SK-N-SH (cell line): ENCODE results near the gene SPATA16. TPM values are rescaled to one million over a fixed set of nuclear protein-coding genes. Genes with fewer than 3 reads are reported as not detected.

Experiments
- CTCF ChIA-PET: fragments of 300-600, 350-600 bp; formaldehyde crosslinking; extraction: SDS; loops from one replicate; lab custom pipeline; 2021; lab: Yijun Ruan, JAX
- POLR2A ChIA-PET: fragments of 350-600 bp; sonication (Branson Sonifier 250); formaldehyde crosslinking; extraction: SDS; loops from one replicate; lab custom pipeline; 2020; ENCODE audit warnings: antibody characterized with exemption, inconsistent platforms; lab: Yijun Ruan, JAX
- DNase-seq: peaks from one replicate; pipeline ENCODE4 v3.0.0; 2012
- H2AFZ ChIP-seq: fragments of 200-600 bp; sonication (generic); 2 replicates; pipeline ENCODE4 v1.8.1; 2016; ENCODE audit warnings: antibody characterized with exemption, mild to moderate bottlenecking, low read depth
- H3F3A ChIP-seq: fragments of 200-600 bp; sonication (generic); replicated peaks from 2 replicates; pipeline ENCODE3; 2016; ENCODE audit warnings: antibody characterized with exemption, mild to moderate bottlenecking; ENCODE audit not compliant: insufficient read depth
- H3K27ac ChIP-seq, 2 experiments: fragments of 200-500 bp in 1 of 2; fragments of 200-600 bp in 1 of 2; sonication (Bioruptor generic) in 1 of 2; sonication (generic), shearing (Covaris generic) in 1 of 2; 2 replicates each; pipeline versions ENCODE4 v1.5.1 to v1.6.1; 2014 to 2016; ENCODE audit warnings: low read depth in 2 of 2, inconsistent platforms in 1 of 2, low read length in 1 of 2, mild to moderate bottlenecking in 1 of 2, mixed read lengths in 1 of 2
- H3K27me3 ChIP-seq: fragments of 200-600 bp; sonication (generic), shearing (Covaris generic); 2 replicates; pipeline ENCODE4 v1.6.1; 2016; ENCODE audit warnings: mixed run types; ENCODE audit not compliant: insufficient read depth
- H3K36me3 ChIP-seq, 2 experiments: fragments of 200-500 bp in 1 of 2; fragments of 200-600 bp in 1 of 2; sonication (Bioruptor generic) in 1 of 2; sonication (generic) in 1 of 2; replicated peaks in 1 of 2; 2 replicates each; pipeline versions ENCODE3 to v1.5.1; 2014 to 2016; ENCODE audit warnings: low read length in 1 of 2, mild to moderate bottlenecking in 1 of 2; ENCODE audit not compliant: insufficient read depth in 2 of 2, control insufficient read depth in 1 of 2
- H3K4me1 ChIP-seq, 2 experiments: fragments of 200-500 bp in 1 of 2; fragments of 200-600 bp in 1 of 2; sonication (Bioruptor generic) in 1 of 2; sonication (generic), shearing (Covaris generic) in 1 of 2; 2 replicates each; pipeline versions ENCODE4 v1.5.1 to v1.6.1; 2014 to 2016; ENCODE audit warnings: low read depth in 1 of 2, low read length in 1 of 2, mixed run types in 1 of 2; ENCODE audit not compliant: insufficient read depth in 2 of 2, control insufficient read depth in 1 of 2
- H3K4me2 ChIP-seq: fragments of 200-600 bp; sonication (generic), shearing (Covaris generic); 2 replicates; pipeline ENCODE4 v1.6.1; 2017; ENCODE audit warnings: mixed run types
- H3K4me3 ChIP-seq, 2 experiments: fragments of 200-500 bp in 1 of 2; fragments of 200-600 bp in 1 of 2; sonication (Bioruptor generic) in 1 of 2; sonication (generic), shearing (Covaris generic) in 1 of 2; 2 replicates each; pipeline versions ENCODE4 v1.5.1 to v1.8.1; 2014 to 2016; ENCODE audit warnings: low read depth in 2 of 2, inconsistent platforms in 1 of 2, low read length in 1 of 2, mild to moderate bottlenecking in 1 of 2, mixed read lengths in 1 of 2, moderate library complexity in 1 of 2
- H3K79me2 ChIP-seq: fragments of 200-600 bp; sonication (generic); 2 replicates; pipeline ENCODE4 v1.8.1; 2017; ENCODE audit warnings: mild to moderate bottlenecking; ENCODE audit not compliant: insufficient read depth
- H3K9ac ChIP-seq: fragments of 200-600 bp; sonication (generic); 2 replicates; pipeline ENCODE4 v1.6.1; 2017; ENCODE audit warnings: mixed run types
- H3K9me2 ChIP-seq: fragments of 200-600 bp; sonication (generic); 2 replicates; pipeline ENCODE4 v1.6.1; 2017; ENCODE audit warnings: mixed run types
- H3K9me3 ChIP-seq: fragments of 200-600 bp; sonication (generic); 2 replicates; pipeline ENCODE4 v1.6.1; 2017; ENCODE audit warnings: mixed run types, mild to moderate bottlenecking, moderate library complexity
- H4K20me1 ChIP-seq: fragments of 200-600 bp; sonication (generic); 2 replicates; pipeline ENCODE4 v1.6.1; 2017; ENCODE audit warnings: mild to moderate bottlenecking, mixed run types; ENCODE audit not compliant: insufficient read depth
- CHD2 ChIP-seq: fragments of 150-350 bp; IDR thresholded peaks from 2 replicates; pipeline ENCODE4 v1.6.1; 2018; ENCODE audit warnings: low read length; ENCODE audit not compliant: partially characterized antibody
- ELF1 ChIP-seq: IDR thresholded peaks from 2 replicates; pipeline ENCODE4 v1.4.0; 2012
- EP300 ChIP-seq, 2 experiments: IDR thresholded peaks; 2 replicates each; pipeline versions ENCODE4 v1.4.0 to v1.6.1; 2012; ENCODE audit warnings: borderline replicate concordance in 1 of 2, low read depth in 1 of 2, low read length in 1 of 2
- FOXJ3 ChIP-seq: sonication (generic); formaldehyde crosslinking; IDR thresholded peaks from 2 replicates; pipeline ENCODE4 v1.5.1; 2020; ENCODE audit warnings: mild to moderate bottlenecking, missing genetic modification reagents
- GATA2 ChIP-seq: sonication (generic); formaldehyde crosslinking; IDR thresholded peaks from 2 replicates; pipeline ENCODE4 v1.5.0; 2020; ENCODE audit warnings: mild to moderate bottlenecking, missing genetic modification reagents
- IRF3 ChIP-seq: fragments of 150-350 bp; IDR thresholded peaks from 2 replicates; pipeline ENCODE4 v1.6.1; 2016; ENCODE audit warnings: mild to moderate bottlenecking, low read depth, low read length
- JUND ChIP-seq: IDR thresholded peaks from 2 replicates; pipeline ENCODE4 v1.4.0; 2012
- MAX ChIP-seq: IDR thresholded peaks from 2 replicates; pipeline ENCODE4 v1.4.0; 2012; ENCODE audit warnings: low read depth
- NRF1 ChIP-seq: IDR thresholded peaks from 2 replicates; pipeline ENCODE4 v1.6.1; 2012; ENCODE audit warnings: low read depth, mild to moderate bottlenecking, low read length
- RAD21 ChIP-seq: IDR thresholded peaks from 2 replicates; pipeline ENCODE4 v1.6.1; 2012; ENCODE audit warnings: mild to moderate bottlenecking, low read length
- RCOR1 ChIP-seq: fragments of 150-350 bp; IDR thresholded peaks from 2 replicates; pipeline ENCODE4 v1.6.1; 2017; ENCODE audit warnings: antibody characterized with exemption, low read length
- RXRA ChIP-seq: IDR thresholded peaks from 2 replicates; pipeline ENCODE4 v1.4.0; 2012; ENCODE audit warnings: low read depth, mild to moderate bottlenecking, borderline replicate concordance
- SMC3 ChIP-seq: IDR thresholded peaks from 2 replicates; pipeline ENCODE4 v1.6.1; 2012; ENCODE audit warnings: low read depth, low read length, improper control_type of control experiment
- TCF12 ChIP-seq: IDR thresholded peaks from 2 replicates; pipeline ENCODE4 v1.4.0; 2012
- TEAD4 ChIP-seq: IDR thresholded peaks from 2 replicates; pipeline ENCODE4 v1.4.0; 2012; ENCODE audit warnings: mild to moderate bottlenecking, borderline replicate concordance; ENCODE audit not compliant: insufficient read depth
- YY1 ChIP-seq: IDR thresholded peaks from 2 replicates; pipeline ENCODE4 v1.4.0; 2012; ENCODE audit warnings: low read depth, mild to moderate bottlenecking
- ZBTB33 ChIP-seq: IDR thresholded peaks from 2 replicates; pipeline ENCODE4 v1.4.0; 2012; ENCODE audit warnings: low read depth, borderline replicate concordance
- WGBS: methylation state at CpG from one replicate; pipeline ENCODE4 v1.1.6; 2017; ENCODE audit warnings: low lambda C conversion rate; 5-methylcytosine and 5-hydroxymethylcytosine counted together
- polyA plus RNA-seq, 3 experiments: library from polyadenylated mRNA; depleted of rRNA; stranded (reverse); fragments of >200 nt; gene quantifications; 2 replicates each; pipeline ENCODE4 v1.2.3, GENCODE V29; 2012
- TF ChIP-seq, protein P1 (sequence below): IDR thresholded peaks from 2 replicates; pipeline ENCODE4; 2012
- TF ChIP-seq, protein P2 (sequence below): IDR thresholded peaks from 2 replicates; pipeline ENCODE4 v1.4.0; 2012; ENCODE audit warnings: low read depth, borderline replicate concordance
- TF ChIP-seq, protein P3 (sequence below): fragments of 150-350 bp; IDR thresholded peaks from 2 replicates; pipeline ENCODE4 v1.6.1; 2017; ENCODE audit warnings: antibody characterized with exemption, low read length, low read depth, borderline replicate concordance

SPATA16 gene
- polyA plus RNA-seq, 1 of the 3 experiments (the other 2 are of a cell fraction), result not detected

DNA sequence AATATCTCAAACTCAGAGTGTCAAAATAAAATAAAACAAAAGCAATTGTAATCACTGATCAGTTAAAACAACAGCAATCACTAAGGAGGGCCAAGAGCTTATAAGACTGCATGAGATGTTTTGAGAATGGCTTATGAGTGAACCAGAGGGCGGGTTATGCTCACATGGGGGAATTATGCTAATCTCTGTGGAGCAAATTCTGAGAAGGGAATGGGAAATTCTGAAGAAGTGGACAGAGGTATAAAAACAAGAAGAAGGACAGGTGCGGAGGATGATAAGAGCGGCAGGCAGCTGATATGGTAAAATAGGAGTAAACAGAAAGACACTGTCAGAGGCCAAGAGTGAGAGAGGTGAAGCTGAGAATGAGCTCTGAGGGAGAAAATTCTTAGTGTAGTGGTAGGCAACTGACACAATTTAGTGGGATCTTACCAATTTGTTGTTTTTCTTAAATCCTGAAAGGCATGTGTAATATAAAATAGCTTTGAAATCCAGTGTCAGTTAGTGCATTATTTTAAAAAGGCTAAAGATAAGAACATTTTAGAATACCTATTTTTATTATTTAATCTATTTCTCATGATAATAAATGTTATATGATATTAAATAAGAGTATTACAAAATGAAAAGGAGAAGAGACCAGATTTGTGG lies 133.8 kb downstream of the SPATA16 start:
- no peak overlapping the region for H2AFZ ChIP-seq
- no peak for DNase-seq
- TF ChIP-seq CHD2 (no peak), IRF3 (no peak), NRF1 (no peak), TEAD4 (no peak), TCF12 (no peak)
- TF ChIP-seq, protein P1, sequence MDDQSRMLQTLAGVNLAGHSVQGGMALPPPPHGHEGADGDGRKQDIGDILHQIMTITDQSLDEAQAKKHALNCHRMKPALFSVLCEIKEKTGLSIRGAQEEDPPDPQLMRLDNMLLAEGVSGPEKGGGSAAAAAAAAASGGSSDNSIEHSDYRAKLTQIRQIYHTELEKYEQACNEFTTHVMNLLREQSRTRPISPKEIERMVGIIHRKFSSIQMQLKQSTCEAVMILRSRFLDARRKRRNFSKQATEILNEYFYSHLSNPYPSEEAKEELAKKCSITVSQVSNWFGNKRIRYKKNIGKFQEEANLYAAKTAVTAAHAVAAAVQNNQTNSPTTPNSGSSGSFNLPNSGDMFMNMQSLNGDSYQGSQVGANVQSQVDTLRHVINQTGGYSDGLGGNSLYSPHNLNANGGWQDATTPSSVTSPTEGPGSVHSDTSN, result no peak
- TF ChIP-seq, all 33 proteins: peak for 0
- Histone ChIP-seq H3K9ac (no peak overlapping the region), H3K79me2 (no peaks in the 10 kb centered on the region), H3K27me3 (no peaks in the 10 kb centered on the region), H3K4me1 (no peaks in the 10 kb centered on the region; a peak in 1 of 4 replicates), H3K27ac (no peak overlapping the region), H4K20me1 (no peaks in the 10 kb centered on the region), H3K4me3 (no peak overlapping the region), H3K36me3 (no peaks in the 10 kb centered on the region), H3K9me2 (no peaks in the 10 kb centered on the region), H3K9me3 (no peaks in the 10 kb centered on the region), H3F3A (no peaks in the 10 kb centered on the region), H3K4me2 (no peak overlapping the region)
- WGBS, result 65% methylated on average over 3 of the region's 3 CpGs
- CTCF ChIA-PET, result interaction anchor here (0.8 to 1.6 kb wide), 2 partner anchors 22 to 79 kb away, joined by 3 read pairs; no protein-coding TSS in a partner anchor
- POLR2A ChIA-PET, result no interaction called here

DNA sequence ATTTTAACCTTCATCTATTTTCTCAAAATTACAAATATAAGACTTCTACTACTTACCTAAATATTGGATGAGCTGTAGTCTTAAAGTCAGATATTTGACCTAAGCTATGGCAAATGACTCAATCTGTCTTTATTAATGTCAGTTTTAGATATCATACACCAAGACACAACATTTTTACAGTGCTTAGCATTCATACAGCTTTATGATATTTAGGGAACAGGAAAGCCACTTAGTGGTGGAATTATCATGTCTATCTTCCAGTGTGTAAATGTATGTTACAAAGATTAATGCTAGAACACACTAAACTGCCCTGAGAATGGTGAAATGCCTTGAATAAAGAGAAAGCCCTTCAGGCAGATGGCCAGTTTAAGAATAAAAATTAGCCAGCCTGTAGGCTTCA lies 135.0 kb downstream of the SPATA16 start:
- no peaks in the 10 kb centered on the region for H3K27me3 ChIP-seq
- no peaks in the 10 kb centered on the region for H3K9me2 ChIP-seq
- H2AFZ ChIP-seq, result no peak overlapping the region
- no peaks in the 10 kb centered on the region for H3K36me3 ChIP-seq
- CTCF ChIA-PET, result interaction anchor here (1.6 kb wide), 1 partner anchor 24 kb away, joined by 3 read pairs; no protein-coding TSS in a partner anchor
- H3K4me1 ChIP-seq, result no peaks in the 10 kb centered on the region; a peak in 1 of 4 replicates
- H3K4me3 ChIP-seq, result no peak overlapping the region
- TF ChIP-seq, protein P2, sequence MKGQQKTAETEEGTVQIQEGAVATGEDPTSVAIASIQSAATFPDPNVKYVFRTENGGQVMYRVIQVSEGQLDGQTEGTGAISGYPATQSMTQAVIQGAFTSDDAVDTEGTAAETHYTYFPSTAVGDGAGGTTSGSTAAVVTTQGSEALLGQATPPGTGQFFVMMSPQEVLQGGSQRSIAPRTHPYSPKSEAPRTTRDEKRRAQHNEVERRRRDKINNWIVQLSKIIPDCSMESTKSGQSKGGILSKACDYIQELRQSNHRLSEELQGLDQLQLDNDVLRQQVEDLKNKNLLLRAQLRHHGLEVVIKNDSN, result no peak
- no peak for TF ChIP-seq CHD2
- no peak for TF ChIP-seq SMC3
- no peak for TF ChIP-seq YY1
- no peak for TF ChIP-seq ELF1
- TF ChIP-seq, protein P3, sequence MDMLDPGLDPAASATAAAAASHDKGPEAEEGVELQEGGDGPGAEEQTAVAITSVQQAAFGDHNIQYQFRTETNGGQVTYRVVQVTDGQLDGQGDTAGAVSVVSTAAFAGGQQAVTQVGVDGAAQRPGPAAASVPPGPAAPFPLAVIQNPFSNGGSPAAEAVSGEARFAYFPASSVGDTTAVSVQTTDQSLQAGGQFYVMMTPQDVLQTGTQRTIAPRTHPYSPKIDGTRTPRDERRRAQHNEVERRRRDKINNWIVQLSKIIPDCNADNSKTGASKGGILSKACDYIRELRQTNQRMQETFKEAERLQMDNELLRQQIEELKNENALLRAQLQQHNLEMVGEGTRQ, result no peak
- no peak for TF ChIP-seq FOXJ3
- peak; percentile 48 for TF ChIP-seq GATA2
- TF ChIP-seq RXRA, result no peak
- TF ChIP-seq RCOR1, result peak; percentile 17; the same call in 1 of the 2 replicates
- TF ChIP-seq RAD21, result no peak
- no peak for TF ChIP-seq ZBTB33
- no peak for TF ChIP-seq EP300 (IDR thresholded peaks at IDR 0.05; ENCODE audit: borderline replicate concordance in 1 of 2, low read depth in 1 of 2, low read length in 1 of 2)
- TF ChIP-seq JUND, result no peak
- no peak for TF ChIP-seq MAX
- H3K4me2 ChIP-seq, result no peak overlapping the region
- H3K27ac ChIP-seq, result no peak overlapping the region; a peak in 1 of 4 replicates
- H3K9ac ChIP-seq, result no peak overlapping the region
- H3F3A ChIP-seq, result no peaks in the 10 kb centered on the region
- no peaks in the 10 kb centered on the region for H3K79me2 ChIP-seq
- peak; percentile 27 for DNase-seq
- no peaks in the 10 kb centered on the region for H4K20me1 ChIP-seq
- POLR2A ChIA-PET, result no interaction called here
- H3K9me3 ChIP-seq, result no peaks in the 10 kb centered on the region
